ENCODE measurements around the gene BZW2.

Gene BZW2

DNA sequence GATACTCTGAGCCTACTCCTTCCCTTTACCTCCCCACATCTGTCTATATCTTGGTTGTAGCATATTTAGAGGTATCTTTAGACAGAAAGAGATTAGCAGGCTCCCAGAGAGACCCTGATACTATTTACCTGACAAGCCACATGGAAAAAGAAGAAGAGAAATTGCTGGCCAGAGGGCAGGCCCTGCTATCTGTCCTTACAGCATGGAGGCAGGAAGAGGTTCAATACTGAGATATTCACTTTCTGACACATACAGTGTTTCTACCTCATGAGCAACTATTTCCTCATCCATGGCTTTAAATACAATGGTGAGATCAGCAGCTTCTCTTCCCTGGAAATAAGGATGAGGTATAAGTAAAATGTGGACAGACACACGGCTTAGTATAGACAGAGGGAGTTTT is 73.7 kb downstream of the BZW2 start:
- TF ChIP-seq, protein P1, sequence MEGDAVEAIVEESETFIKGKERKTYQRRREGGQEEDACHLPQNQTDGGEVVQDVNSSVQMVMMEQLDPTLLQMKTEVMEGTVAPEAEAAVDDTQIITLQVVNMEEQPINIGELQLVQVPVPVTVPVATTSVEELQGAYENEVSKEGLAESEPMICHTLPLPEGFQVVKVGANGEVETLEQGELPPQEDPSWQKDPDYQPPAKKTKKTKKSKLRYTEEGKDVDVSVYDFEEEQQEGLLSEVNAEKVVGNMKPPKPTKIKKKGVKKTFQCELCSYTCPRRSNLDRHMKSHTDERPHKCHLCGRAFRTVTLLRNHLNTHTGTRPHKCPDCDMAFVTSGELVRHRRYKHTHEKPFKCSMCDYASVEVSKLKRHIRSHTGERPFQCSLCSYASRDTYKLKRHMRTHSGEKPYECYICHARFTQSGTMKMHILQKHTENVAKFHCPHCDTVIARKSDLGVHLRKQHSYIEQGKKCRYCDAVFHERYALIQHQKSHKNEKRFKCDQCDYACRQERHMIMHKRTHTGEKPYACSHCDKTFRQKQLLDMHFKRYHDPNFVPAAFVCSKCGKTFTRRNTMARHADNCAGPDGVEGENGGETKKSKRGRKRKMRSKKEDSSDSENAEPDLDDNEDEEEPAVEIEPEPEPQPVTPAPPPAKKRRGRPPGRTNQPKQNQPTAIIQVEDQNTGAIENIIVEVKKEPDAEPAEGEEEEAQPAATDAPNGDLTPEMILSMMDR (IDR thresholded peaks at IDR 0.05; ENCODE audit: extremely low read depth, insufficient read depth, missing control alignments) = no peak
- no peak for DNase-seq (ENCODE audit: low spot score)
- in situ Hi-C loops (cut with MboI; ENCODE audit: low pct_unique_long_range_greater_than_20kb, low sequenced_read_pairs, unreplicated experiment) = no loop called here

DNA sequence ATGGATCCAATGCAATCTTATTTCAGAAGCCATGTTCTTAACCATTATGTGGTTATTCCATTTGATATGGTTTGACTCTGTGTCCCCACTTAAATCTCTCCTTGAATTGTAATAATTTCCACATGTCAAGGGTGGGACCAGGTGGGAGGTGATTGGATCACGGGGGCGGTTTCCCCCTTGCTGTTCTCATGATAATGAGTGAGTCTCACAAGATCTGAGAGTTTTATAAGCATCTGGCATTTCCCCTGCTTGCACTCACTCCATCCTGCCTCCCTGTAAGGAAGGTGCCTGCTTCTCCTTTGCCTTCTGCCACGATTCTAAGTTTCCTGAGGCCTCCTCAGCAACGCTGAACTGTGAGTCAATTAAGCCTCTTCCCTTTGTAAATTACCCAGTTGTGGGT is 75.6 kb downstream of the BZW2 start:
- TF ChIP-seq, protein P1 (IDR thresholded peaks at IDR 0.05; ENCODE audit: extremely low read depth, insufficient read depth, missing control alignments) = no peak
- DNase-seq (ENCODE audit: low spot score) = no peak
- in situ Hi-C loops (cut with MboI; ENCODE audit: low pct_unique_long_range_greater_than_20kb, low sequenced_read_pairs, unreplicated experiment) = no loop called here

DNA sequence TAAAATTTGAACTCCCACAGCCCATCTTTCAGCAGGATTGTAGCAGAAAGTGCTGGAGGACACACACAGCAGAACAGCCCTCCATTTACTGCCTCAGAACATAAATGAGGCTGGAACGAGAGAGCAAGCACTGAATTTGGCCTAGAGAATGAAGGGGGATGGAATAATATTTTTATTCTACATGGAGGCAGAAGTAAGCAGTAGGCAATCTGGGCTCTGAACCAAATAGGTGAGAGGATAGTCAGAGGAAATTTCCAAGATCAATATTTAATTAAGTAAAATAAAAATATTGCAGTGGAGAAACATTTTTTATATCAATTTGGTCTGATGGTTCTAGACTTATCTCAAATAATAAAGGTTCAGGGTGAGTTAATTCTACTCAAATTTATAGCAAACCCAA is 78.4 kb downstream of the BZW2 start:
- TF ChIP-seq, protein P1 (IDR thresholded peaks at IDR 0.05; ENCODE audit: extremely low read depth, insufficient read depth, missing control alignments) = no peak
- DNase-seq (ENCODE audit: low spot score) = no peak
- in situ Hi-C loops (cut with MboI; ENCODE audit: low pct_unique_long_range_greater_than_20kb, low sequenced_read_pairs, unreplicated experiment) = no loop called here

DNA sequence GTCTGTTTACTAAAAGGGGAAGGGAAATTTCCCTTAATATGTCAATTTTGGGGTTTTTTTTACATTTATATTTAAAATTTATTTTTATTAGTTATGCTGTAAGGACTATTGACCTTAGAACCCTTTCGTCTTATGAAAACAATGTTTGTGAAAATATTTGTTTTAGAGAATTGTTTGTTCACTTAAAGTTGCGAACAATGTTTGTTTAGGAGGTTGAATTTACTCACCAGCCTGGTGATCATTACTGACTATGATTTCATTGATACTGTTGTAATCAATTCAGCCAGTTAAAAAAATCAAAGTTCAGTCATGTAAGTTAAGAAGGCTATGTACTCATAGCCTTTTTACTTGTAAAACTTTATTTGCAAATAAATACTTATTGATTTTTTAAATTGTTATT is 80.2 kb downstream of the BZW2 start:
- DNase-seq (ENCODE audit: low spot score) = no peak
- TF ChIP-seq, protein P1 (IDR thresholded peaks at IDR 0.05; ENCODE audit: extremely low read depth, insufficient read depth, missing control alignments) = no peak
- in situ Hi-C loops (cut with MboI; ENCODE audit: low pct_unique_long_range_greater_than_20kb, low sequenced_read_pairs, unreplicated experiment) = no loop called here

DNA sequence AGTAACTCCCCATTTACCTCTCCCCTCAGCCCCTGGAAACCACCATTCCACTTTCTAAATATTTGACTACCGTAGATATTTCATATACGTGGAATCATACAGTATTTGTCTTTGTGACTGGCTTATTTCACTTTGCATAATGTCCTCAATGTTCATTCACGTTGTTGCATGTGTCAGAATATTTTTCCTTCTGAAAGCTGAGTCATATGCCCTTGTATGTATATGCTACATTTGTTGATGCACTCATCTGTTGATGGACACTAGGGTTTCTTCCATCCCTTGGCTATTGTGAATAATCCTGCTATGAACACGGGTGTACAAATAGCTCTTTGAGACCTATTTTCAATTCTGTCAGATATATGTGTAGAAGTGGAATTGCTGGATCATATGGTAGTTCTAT is 81.8 kb downstream of the BZW2 start:
- DNase-seq (ENCODE audit: low spot score) = no peak
- TF ChIP-seq, protein P1 (IDR thresholded peaks at IDR 0.05; ENCODE audit: extremely low read depth, insufficient read depth, missing control alignments) = no peak
- in situ Hi-C loops (cut with MboI; ENCODE audit: low pct_unique_long_range_greater_than_20kb, low sequenced_read_pairs, unreplicated experiment) = no loop called here

DNA sequence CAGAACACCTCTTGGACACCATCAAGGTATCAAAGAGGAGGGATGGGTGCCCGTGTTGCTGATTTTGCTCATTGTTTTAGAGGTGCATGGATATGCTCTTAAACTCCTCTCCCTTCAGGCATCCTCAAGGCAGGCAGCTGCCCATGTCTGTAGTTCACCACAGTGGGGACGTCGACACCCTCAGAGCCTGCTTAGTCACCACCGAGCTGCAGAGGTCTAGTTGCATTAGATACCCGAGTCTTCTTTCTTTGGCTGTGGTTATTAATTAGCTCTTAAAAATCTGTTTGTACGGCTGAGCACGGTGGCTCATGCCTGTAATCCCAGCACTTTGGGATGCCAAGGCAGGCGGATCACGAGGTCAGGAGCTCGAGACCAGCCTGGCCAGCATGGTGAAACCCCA is 82.8 kb downstream of the BZW2 start:
- in situ Hi-C loops (cut with MboI; ENCODE audit: low pct_unique_long_range_greater_than_20kb, low sequenced_read_pairs, unreplicated experiment) = no loop called here
- no peak for DNase-seq (ENCODE audit: low spot score)
- TF ChIP-seq, protein P1 (IDR thresholded peaks at IDR 0.05; ENCODE audit: extremely low read depth, insufficient read depth, missing control alignments) = no peak

DNA sequence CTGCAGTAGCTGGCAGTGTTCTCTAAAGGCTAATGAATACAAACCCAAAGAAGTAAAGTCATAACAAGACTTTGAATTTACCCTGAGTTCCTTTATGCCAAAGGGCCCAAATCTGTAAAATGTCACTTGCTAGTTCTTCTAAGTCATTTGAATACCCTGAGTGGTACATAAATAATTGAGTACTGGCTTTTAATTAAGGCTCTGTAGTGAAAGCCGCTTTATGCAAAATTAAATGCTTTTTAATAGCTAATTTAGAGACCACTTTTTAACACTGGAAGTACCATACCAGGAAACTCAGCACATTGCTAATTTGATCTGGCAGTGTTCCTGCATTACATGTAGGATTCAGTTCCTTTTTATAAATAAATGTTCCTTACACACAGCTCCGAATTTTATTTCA is 83.6 kb downstream of the BZW2 start:
- TF ChIP-seq, protein P1 (IDR thresholded peaks at IDR 0.05; ENCODE audit: extremely low read depth, insufficient read depth, missing control alignments) = no peak
- in situ Hi-C loops (cut with MboI; ENCODE audit: low pct_unique_long_range_greater_than_20kb, low sequenced_read_pairs, unreplicated experiment) = no loop called here
- DNase-seq (ENCODE audit: low spot score) = no peak

Measured in GM13977 (cell line).